Smooth muscle cell of the umbilical artery (primary cell): Measurements from ENCODE around the gene ATF6. TPM values are rescaled to one million over a fixed set of nuclear protein-coding genes. Genes with fewer than 3 reads are reported as not detected.

Experiments
- total RNA-seq: library from RNA; depleted of rRNA; stranded (reverse); fragments of >200 nt; gene quantifications from 2 replicates; pipeline ENCODE4 v1.2.3, GENCODE V29; 2014

Gene ATF6, protein sequence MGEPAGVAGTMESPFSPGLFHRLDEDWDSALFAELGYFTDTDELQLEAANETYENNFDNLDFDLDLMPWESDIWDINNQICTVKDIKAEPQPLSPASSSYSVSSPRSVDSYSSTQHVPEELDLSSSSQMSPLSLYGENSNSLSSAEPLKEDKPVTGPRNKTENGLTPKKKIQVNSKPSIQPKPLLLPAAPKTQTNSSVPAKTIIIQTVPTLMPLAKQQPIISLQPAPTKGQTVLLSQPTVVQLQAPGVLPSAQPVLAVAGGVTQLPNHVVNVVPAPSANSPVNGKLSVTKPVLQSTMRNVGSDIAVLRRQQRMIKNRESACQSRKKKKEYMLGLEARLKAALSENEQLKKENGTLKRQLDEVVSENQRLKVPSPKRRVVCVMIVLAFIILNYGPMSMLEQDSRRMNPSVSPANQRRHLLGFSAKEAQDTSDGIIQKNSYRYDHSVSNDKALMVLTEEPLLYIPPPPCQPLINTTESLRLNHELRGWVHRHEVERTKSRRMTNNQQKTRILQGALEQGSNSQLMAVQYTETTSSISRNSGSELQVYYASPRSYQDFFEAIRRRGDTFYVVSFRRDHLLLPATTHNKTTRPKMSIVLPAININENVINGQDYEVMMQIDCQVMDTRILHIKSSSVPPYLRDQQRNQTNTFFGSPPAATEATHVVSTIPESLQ
- total RNA-seq, result 27.6 and 29.9 TPM in 2 replicates

DNA sequence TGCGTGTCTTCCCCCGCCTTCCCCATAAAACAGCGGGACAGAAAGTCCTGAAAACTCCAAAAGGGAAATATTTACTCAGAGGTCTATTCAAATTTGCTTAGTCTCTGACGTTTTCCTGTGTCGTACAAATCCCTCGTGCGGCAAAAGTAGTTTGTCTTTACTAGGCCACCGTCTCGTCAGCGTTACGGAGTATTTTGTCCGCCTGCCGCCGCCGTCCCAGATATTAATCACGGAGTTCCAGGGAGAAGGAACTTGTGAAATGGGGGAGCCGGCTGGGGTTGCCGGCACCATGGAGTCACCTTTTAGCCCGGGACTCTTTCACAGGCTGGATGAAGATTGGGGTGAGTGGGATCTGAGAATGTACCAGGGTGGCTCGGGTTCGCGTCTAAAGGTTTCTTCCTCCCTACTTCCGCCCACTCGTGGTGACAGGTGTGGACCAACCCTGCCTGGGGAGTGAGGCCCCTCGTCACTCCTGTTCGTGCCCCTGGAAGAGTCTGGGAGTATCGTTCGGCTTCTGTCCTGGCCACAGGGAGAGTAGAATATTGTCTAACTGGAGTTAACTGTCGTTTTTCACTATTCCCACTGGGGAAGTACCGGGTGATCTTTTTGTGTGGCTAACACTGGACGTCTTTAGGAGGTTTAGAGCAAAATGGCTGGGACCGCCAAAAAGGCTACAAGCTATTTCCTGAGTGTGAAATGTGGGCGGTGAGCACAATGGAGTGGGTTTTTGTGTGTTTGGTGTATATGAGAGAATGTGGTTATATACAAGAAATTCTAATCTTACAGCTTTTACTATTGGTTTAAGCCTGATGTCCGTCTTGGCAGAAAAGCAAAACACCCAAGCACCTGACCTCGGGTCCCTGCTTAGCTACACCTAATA, at the start of gene ATF6:
ATF6 (plus strand) TSS at position 219 of the 880 bp plus-strand sequence; CDS start at position 260, 41 bp downstream.

DNA sequence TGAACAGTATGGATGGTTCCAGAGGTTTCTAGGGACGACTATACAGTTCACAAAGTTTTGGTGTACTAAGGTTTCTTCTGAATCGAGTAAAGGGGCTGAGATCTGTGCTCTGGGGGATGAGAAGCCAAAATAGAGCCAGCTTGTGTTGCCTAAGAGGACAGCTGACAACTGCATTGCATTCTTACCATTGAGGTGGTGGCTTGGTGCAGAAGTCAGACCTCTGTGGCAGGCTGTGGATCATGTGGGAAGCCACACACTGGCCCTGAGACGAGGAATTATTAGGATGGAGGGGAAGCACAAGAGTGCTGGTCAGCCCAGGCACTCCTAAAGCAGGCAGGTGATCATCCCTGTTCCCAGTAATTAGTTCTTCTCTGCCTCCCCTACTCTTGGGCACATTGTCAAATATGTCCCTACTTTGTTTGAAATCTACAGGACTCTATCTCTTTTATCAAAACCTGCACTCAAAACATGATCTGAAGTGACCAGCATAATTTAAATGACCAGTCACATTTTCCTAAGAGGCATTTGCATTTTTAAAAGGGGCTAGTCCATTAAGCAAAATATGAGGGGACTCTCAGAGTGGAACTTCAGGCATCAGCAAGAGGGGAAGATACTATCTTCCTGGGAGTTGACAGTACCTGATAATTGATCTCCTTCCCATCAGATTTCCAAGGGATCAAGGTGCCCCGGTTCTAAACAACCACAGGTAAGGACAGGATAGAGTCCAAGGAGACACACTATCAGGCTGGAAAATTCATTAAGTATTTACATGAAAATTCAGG, 45.0 kb upstream of the ATF6 start, which contains the start of gene FCRLB:
FCRLB (plus strand) TSS at position 589 of the 782 bp plus-strand sequence. CDS start 1,129 bp downstream, outside the sequence.

DNA sequence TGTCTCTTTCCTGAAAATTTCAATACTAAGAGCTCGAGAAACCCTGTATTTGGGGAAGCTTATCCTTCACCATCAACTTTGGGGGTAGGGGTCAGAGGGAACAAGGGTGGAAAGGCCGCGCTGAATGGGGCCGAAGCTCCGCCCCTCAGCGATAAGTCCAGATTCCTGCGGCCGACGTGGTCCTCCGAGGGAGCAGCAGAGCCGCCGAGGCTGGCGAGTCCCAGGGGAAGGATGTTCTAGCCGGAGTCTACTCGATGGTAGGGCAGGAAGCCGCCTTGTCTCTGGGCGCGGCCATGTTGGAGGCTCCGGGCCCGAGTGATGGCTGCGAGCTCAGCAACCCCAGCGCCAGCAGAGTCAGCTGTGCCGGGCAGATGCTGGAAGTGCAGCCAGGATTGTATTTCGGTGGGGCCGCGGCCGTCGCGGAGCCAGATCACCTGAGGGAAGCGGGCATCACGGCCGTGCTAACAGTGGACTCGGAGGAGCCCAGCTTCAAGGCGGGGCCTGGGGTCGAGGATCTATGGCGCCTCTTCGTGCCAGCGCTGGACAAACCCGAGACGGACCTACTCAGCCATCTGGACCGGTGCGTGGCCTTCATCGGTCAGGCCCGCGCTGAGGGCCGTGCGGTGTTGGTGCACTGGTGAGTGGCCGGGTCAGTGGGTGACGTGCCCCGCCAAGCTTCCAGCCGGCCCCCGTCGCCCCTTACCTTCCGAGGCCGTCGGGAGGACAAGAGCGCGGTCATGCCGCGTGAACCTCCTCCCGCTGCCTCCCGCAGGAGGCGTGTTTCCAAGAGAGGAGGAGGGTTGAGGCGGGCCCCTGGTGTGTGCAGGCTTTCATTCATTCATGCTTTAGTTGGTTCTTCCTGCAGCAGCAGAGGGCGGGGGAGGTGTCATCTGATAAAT, 16.4 kb upstream of the ATF6 start, which contains the start of gene DUSP12:
DUSP12 (plus strand) TSS at position 278 of the 899 bp plus-strand sequence; CDS start at position 294, 16 bp downstream.

Other genes starting within 250 kb of the ATF6 start
- 0.30 and 1.1 TPM in 2 replicates for gene HSPA6, start 241.8 kb upstream of the ATF6 start, total RNA-seq
- not detected in 2 replicates for gene FCGR3A, start 216.5 kb upstream of the ATF6 start, total RNA-seq
- gene FCGR3B, start 135.1 kb upstream of the ATF6 start, total RNA-seq, result not detected in 2 replicates
- not detected in 2 replicates for gene FCGR2B, start 103.2 kb upstream of the ATF6 start, total RNA-seq
- gene FCRLA, start 59.1 kb upstream of the ATF6 start, total RNA-seq, result 0.59 and 0.83 TPM in 2 replicates
- 0.89 and 3.7 TPM in 2 replicates for gene FCRLB, start 44.8 kb upstream of the ATF6 start, total RNA-seq
- gene DUSP12, start 16.5 kb upstream of the ATF6 start, total RNA-seq, result 33.6 and 37.0 TPM in 2 replicates